HepG2 (cell line): Measurements from ENCODE around the gene AFF1. TPM values are rescaled to one million over a fixed set of nuclear protein-coding genes. Genes with fewer than 3 reads are reported as not detected.

ENCODE experiments used
- ATF7 ChIP-seq, 2 experiments: fragments of 450-650 bp in 1 of 2; sonication (generic) in 1 of 2; formaldehyde crosslinking in 1 of 2; IDR thresholded peaks; 2 replicates each; pipeline versions ENCODE4 v1.4.0 to v1.6.1; 2016 to 2020; ENCODE audit warnings: antibody characterized with exemption in 1 of 2, mild to moderate bottlenecking in 1 of 2, missing genetic modification reagents in 1 of 2
- BRCA1 ChIP-seq: sonication (generic); formaldehyde crosslinking; IDR thresholded peaks from 2 replicates; pipeline ENCODE4 v1.4.0; 2020; ENCODE audit warnings: missing genetic modification reagents
- HNRNPL ChIP-seq: fragments of 200-400 bp; formaldehyde crosslinking; IDR thresholded peaks from 2 replicates; pipeline ENCODE4 v1.6.1; 2017; ENCODE audit warnings: mild to moderate bottlenecking, low read depth, low read length
- KDM3A ChIP-seq: IDR thresholded peaks from 2 replicates; pipeline ENCODE4 v1.6.1; 2018; ENCODE audit warnings: low read depth, missing compliant biosample characterization
- POGZ ChIP-seq: sonication (generic); formaldehyde crosslinking; IDR thresholded peaks from 2 replicates; pipeline ENCODE4 v1.4.0; 2020; ENCODE audit warnings: mild to moderate bottlenecking, missing genetic modification reagents
- SOX13 ChIP-seq, 3 experiments: fragments of 450-650 bp in 1 of 3; sonication (generic) in 1 of 3; formaldehyde crosslinking in 1 of 3; IDR thresholded peaks in 2 of 3; conservative IDR thresholded peaks in 1 of 3; 2 replicates each; pipeline versions ENCODE4 v1.5.0 to v1.6.1; 2016 to 2020; ENCODE audit warnings: antibody characterized with exemption in 1 of 3, mild to moderate bottlenecking in 1 of 3, missing compliant biosample characterization in 1 of 3, missing genetic modification reagents in 1 of 3, moderate library complexity in 1 of 3
- SP1 ChIP-seq, 2 experiments: fragments of 450-650 bp in 1 of 2; sonication (generic) in 1 of 2; formaldehyde crosslinking in 1 of 2; IDR thresholded peaks; 2 replicates each; pipeline versions ENCODE4 v1.4.0 to v1.6.1; 2016 to 2020; ENCODE audit warnings: missing genetic modification reagents in 1 of 2
- ZBTB26 ChIP-seq: IDR thresholded peaks from 2 replicates; pipeline ENCODE4 v1.6.1; 2016; ENCODE audit warnings: missing compliant biosample characterization, missing genetic modification reagents, borderline replicate concordance
- ZNF235 ChIP-seq: sonication (generic); formaldehyde crosslinking; IDR thresholded peaks from 2 replicates; pipeline ENCODE4 v1.8.1; 2023; ENCODE audit warnings: mild to moderate bottlenecking, missing genetic modification reagents, borderline replicate concordance
- ZNF326 ChIP-seq: sonication (generic); formaldehyde crosslinking; IDR thresholded peaks from 2 replicates; pipeline ENCODE4 v1.4.0; 2020; ENCODE audit warnings: missing genetic modification reagents, borderline replicate concordance
- ZNF773 ChIP-seq: sonication (generic); formaldehyde crosslinking; IDR thresholded peaks from 2 replicates; pipeline ENCODE4 v1.4.0; 2020; ENCODE audit warnings: missing genetic modification reagents, borderline replicate concordance
- ZNF776 ChIP-seq: sonication (generic); formaldehyde crosslinking; IDR thresholded peaks from 2 replicates; pipeline ENCODE4 v1.4.0; 2020; ENCODE audit warnings: mild to moderate bottlenecking, missing genetic modification reagents
- ZNF878 ChIP-seq: sonication (generic); formaldehyde crosslinking; IDR thresholded peaks from 2 replicates; pipeline ENCODE4 v1.8.1; 2023; ENCODE audit warnings: mild to moderate bottlenecking, missing genetic modification reagents, moderate library complexity
- polyA plus RNA-seq, 8 experiments: library from polyadenylated mRNA; depleted of rRNA in 3 of 8; stranded (reverse) in 7 of 8; unstranded in 1 of 8; fragments of >200 nt; fragmentation: Illumina TruSeq in 4 of 8; extraction: Trizol in 4 of 8; gene quantifications; 2 replicates each; pipeline versions ENCODE4 v1.2.1 to v1.2.3, GENCODE V29; 2011 to 2016; ENCODE audit warnings: low read depth in 4 of 8, missing spikeins in 1 of 8, mixed read lengths in 1 of 8; ENCODE audit not compliant: insufficient read depth in 1 of 8
- total RNA-seq, 5 experiments: library from RNA; depleted of rRNA; stranded (reverse); fragments of >200 nt; fragmentation: Illumina TruSeq; extraction: Trizol; gene quantifications; 2 replicates each; pipeline ENCODE4 v1.2.3, GENCODE V29; 2016; ENCODE audit warnings: low read depth in 1 of 5
- TF ChIP-seq, protein P1 (sequence below): sonication (generic); formaldehyde crosslinking; IDR thresholded peaks from 2 replicates; pipeline ENCODE4 v1.5.0; 2020; ENCODE audit warnings: mild to moderate bottlenecking, missing genetic modification reagents
- TF ChIP-seq, protein P2 (sequence below), 2 experiments: sonication (generic) in 1 of 2; formaldehyde crosslinking in 1 of 2; IDR thresholded peaks; 2 replicates each; pipeline versions ENCODE4 v1.5.1 to v1.6.1; 2011 to 2020; ENCODE audit warnings: borderline replicate concordance in 1 of 2, low read depth in 1 of 2, low read length in 1 of 2, mild to moderate bottlenecking in 1 of 2, missing genetic modification reagents in 1 of 2, moderate library complexity in 1 of 2
- TF ChIP-seq, protein P3 (sequence below): sonication (generic); formaldehyde crosslinking; IDR thresholded peaks from 2 replicates; pipeline ENCODE4 v1.4.0; 2020; ENCODE audit warnings: missing genetic modification reagents, mild to moderate bottlenecking, borderline replicate concordance

The AFF1 gene
- total and polyA plus RNA-seq, 2 of the 13 experiments (the other 11 are each of a cell fraction or from before 2014, with no cell fraction given), result 15.5 to 15.9 TPM

DNA sequence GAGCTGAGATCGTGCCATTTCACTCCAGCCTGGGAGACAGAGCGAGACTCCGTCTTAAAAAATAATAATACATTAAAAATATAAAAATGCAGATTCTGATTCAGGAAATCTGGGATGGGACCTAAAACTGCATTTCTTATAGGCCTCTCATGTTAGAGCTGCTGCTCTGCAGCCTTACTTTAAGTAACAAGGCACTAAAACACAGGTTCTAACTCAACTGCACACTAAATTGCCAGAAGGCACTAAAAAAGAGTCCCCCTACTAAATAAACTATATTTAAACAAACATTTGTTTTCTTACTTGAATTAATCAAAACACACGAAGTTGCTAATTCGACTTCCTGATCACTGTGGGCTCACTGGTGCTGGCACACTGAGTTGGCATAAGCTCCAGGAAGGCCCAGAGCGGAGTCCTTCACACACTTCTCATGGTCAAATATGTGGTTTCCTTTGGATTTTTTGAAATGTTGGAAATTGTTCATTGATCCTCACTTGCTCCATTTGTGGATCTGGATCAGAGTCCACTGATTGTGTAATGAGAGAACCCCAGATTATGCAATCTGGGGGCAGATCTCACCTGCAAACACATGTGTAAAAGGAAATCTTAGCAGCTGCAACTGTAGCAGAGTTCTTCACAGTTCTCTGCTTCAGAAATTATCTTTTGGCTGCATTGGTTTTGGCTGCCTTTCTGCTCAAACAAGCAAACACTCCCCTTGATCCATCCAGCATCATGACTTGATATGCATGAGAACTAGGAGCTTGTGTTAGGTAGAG is 59.3 kb downstream of the AFF1 start (continued):
- peak; percentile 25; the same call in 1 of the 2 replicates for TF ChIP-seq SOX13 (IDR thresholded peaks at IDR 0.05)
- peak in 1 of 2 experiments; percentile 84; a peak in 2 of 4 replicates for TF ChIP-seq SOX13 (CRISPR knock-in tag; conservative IDR thresholded peaks at IDR 0.05 in 1 of 2, IDR thresholded peaks at IDR 0.05 in 1 of 2)
- TF ChIP-seq ZNF878 (CRISPR knock-in tag), result peak; percentile 62; the same call in 1 of the 2 replicates
- TF ChIP-seq POGZ (CRISPR knock-in tag), result peak; percentile 90; the same call in 1 of the 2 replicates
- TF ChIP-seq SP1 (IDR thresholded peaks at IDR 0.05), result no peak
- TF ChIP-seq SP1 (CRISPR knock-in tag; IDR thresholded peaks at IDR 0.05), result no peak
- no peak for TF ChIP-seq ZNF235
- no peak for TF ChIP-seq ZNF326 (CRISPR knock-in tag)
- TF ChIP-seq BRCA1 (CRISPR knock-in tag), result no peak; the same call in 1 of the 2 replicates
- TF ChIP-seq ZBTB26, result no peak
- TF ChIP-seq KDM3A (CRISPR knock-in tag), result peak; percentile 54; the same call in 1 of the 2 replicates
- TF ChIP-seq, protein P1, sequence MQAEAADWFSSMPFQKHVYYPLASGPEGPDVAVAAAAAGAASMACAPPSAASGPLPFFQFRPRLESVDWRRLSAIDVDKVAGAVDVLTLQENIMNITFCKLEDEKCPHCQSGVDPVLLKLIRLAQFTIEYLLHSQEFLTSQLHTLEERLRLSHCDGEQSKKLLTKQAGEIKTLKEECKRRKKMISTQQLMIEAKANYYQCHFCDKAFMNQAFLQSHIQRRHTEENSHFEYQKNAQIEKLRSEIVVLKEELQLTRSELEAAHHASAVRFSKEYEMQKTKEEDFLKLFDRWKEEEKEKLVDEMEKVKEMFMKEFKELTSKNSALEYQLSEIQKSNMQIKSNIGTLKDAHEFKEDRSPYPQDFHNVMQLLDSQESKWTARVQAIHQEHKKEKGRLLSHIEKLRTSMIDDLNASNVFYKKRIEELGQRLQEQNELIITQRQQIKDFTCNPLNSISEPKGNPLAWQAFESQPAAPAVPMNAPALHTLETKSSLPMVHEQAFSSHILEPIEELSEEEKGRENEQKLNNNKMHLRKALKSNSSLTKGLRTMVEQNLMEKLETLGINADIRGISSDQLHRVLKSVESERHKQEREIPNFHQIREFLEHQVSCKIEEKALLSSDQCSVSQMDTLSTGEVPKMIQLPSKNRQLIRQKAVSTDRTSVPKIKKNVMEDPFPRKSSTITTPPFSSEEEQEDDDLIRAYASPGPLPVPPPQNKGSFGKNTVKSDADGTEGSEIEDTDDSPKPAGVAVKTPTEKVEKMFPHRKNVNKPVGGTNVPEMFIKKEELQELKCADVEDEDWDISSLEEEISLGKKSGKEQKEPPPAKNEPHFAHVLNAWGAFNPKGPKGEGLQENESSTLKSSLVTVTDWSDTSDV (CRISPR knock-in tag), result no peak
- peak; percentile 43 for TF ChIP-seq ATF7 (IDR thresholded peaks at IDR 0.05)
- TF ChIP-seq ATF7 (CRISPR knock-in tag; IDR thresholded peaks at IDR 0.05), result no peak
- TF ChIP-seq, protein P2, sequence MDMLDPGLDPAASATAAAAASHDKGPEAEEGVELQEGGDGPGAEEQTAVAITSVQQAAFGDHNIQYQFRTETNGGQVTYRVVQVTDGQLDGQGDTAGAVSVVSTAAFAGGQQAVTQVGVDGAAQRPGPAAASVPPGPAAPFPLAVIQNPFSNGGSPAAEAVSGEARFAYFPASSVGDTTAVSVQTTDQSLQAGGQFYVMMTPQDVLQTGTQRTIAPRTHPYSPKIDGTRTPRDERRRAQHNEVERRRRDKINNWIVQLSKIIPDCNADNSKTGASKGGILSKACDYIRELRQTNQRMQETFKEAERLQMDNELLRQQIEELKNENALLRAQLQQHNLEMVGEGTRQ (IDR thresholded peaks at IDR 0.05; ENCODE audit: low read depth, low read length), result no peak
- TF ChIP-seq, protein P2 (CRISPR knock-in tag; IDR thresholded peaks at IDR 0.05; ENCODE audit: borderline replicate concordance), result no peak
- TF ChIP-seq HNRNPL, result no peak
- no peak for TF ChIP-seq ZNF773
- TF ChIP-seq, protein P3, sequence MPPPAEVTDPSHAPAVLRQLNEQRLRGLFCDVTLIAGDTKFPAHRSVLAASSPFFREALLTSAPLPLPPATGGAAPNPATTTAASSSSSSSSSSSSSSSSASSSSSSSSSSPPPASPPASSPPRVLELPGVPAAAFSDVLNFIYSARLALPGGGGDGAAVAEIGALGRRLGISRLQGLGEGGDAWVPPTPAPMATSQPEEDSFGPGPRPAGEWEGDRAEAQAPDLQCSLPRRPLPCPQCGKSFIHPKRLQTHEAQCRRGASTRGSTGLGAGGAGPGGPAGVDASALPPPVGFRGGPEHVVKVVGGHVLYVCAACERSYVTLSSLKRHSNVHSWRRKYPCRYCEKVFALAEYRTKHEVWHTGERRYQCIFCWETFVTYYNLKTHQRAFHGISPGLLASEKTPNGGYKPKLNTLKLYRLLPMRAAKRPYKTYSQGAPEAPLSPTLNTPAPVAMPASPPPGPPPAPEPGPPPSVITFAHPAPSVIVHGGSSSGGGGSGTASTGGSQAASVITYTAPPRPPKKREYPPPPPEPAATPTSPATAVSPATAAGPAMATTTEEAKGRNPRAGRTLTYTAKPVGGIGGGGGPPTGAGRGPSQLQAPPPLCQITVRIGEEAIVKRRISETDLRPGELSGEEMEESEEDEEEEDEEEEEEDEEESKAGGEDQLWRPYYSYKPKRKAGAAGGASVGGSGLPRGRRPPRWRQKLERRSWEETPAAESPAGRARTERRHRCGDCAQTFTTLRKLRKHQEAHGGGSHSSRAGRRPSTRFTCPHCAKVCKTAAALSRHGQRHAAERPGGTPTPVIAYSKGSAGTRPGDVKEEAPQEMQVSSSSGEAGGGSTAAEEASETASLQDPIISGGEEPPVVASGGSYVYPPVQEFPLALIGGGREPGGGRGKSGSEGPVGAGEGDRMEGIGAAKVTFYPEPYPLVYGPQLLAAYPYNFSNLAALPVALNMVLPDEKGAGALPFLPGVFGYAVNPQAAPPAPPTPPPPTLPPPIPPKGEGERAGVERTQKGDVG (CRISPR knock-in tag), result no peak
- TF ChIP-seq ZNF776 (CRISPR knock-in tag), result no peak
